OCI-M2 (cell line): ENCODE results near the gene LTBP4.

Experiments used
- DNase-seq: peaks from one replicate; lab custom pipeline; 2025; ENCODE audit not compliant: unreplicated experiment; lab: John Stamatoyannopoulos, UW

LTBP4 gene

DNA sequence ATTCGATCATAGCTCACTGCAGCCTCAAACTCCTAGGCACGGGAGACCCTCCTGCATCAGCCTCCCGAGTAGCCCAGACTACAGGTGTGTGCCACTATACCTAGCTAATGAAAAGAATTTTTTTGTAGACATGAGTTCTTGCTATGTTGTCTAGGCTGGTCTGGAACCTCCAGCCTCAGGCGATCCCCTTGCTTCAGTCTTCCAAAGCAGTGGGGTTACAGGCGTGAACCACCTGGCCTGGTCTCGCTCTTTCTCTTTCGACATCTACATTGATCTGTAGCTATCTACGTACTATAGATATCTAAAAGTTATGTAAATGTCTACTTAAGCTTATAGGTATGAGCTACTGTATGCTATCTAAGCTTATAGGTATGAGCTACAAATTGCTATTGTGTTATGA, 56.9 kb downstream of the LTBP4 start:
- DNase-seq, result no peak

DNA sequence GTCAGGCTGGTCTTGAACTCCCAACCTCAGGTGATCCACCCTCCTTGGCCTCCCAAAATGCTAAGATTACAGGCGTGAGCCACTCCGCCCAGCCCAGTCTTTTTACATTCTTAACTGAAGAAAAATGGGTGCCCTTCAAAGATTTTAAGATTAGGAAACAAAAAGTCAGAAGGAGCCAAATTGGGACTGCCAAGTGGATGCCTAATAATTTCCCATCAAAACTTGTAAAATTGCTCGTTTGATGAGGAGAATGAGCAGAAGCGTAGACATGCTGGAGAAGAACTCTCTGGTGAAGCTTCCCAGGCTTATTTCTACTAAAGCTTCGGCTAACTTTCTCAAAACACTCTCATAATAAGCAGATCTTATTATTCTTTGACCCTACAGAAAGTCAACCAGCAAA, 57.9 kb downstream of the LTBP4 start:
- no peak for DNase-seq

DNA sequence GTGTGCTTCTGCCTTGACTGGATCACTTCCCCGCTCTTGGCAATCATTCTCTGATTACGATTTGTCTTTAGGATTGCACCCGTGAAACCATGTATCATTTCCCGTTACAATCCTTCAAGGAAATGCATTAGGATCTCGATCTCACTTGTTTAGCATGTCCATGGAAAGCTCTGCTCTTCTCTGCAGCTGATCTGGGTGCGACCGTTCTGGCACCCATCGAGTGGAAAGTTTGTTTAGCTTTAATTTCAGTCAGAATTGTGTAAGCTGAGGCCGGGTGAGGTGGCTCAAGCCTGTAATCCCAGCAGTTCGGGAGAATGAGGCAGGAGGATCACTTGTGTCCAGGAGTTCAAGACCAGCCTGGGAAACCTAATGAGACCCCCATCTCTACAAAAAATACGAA, 58.4 kb downstream of the LTBP4 start:
- no peak for DNase-seq

DNA sequence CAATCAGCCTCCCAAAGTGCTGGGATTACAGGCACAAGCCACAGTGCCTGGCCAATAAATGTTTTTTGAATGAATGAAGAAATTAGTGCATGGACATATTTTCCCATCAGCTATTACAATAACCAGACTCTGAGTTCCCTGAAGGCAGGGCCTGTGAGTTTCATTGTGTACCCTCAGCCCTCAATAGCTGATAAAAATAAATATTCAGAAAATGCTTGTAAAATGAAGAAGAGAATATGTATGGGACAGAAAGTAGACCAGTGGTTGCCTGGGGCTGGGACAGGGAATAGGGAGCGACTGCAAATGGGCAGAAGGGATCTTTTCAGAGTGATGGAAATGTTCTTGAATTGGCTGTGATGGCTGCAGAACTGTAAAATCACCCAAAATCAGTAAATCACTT, 60.4 kb downstream of the LTBP4 start:
- DNase-seq, result no peak

DNA sequence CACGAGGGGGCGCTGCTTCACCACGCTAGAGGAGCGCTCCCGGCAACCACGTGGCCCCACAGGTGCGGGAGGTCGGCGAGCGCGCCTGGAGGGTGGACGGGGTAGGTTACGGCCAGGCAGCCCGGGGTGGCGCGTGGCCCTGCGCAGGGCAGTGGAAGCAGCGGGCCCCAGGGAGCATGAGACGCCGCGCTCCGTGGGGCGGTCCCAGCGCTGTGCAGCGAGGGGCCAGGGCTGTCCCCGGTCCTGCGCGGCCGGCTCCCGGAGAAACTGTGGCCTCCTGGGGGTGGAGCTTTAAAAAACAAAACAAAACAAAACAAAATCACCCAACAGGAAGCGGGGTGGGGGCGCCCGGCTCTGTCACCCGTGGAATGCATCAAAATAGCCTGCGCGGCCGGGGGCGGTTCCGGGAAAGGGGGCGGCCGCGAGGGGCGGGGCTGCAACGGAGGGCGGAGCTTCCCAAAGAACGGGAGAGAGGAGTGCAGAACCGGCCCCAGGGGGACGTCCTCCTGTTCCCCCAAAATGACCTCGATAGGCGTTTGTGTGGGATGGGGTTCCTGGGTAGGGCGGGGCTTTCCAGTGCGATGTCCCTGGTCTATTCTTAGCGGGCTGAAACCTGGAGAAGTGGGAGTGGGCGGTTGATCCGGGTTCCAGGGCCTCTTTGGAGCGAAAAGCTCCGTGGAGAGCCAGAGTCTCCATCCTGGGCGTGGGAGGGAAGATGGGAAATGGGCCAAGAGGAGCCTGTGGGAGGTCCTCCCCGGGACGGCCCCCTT, 61.9 kb downstream of the LTBP4 start:
- DNase-seq, result no peak

DNA sequence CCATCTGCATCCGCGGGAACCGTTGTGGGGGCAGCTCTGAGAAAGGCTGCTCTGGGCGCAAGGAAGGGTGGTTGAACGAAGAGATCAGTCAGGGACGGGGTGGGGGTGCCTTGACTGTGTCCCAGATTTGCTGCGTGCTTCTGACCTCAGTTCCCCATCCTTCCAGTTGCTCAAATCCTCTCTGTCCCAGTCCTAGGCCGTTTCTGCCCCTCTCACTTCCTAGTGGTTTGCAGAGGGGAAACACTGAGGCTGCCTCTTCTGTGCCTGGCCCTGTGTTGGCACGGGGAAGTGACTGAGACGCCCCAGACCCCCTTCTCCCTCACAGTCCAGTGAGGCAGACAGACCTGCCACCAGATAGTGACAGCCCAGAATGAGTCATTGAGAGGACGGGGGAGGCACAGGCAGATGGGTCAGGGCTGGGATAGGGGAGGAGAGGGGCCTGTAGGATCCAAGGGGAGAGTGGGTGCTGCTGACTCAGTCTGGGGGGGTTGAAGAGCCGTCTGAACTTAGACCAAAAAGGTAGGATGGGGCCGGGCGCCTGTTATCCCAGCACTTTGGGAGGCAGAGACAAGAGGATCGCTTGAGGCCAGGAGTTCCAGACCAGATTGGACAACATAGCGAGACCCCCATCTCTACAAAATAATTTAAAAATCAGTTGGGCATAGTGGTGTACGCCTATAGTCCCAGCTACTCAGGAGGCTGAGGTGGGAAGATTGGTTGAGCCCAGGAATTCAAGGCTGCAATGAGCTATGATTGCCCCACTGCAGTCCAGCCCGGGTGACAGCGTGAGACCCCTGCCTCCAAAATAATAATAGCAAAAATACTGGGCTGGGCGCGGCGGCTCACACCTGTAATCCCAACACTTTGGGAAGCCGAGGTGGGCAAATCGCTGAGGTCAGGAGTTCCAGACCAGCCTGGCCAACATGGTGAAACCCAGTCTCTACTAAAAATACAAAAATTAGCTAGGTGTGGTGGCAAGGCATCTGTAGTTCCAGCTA, 62.8 kb downstream of the LTBP4 start:
- DNase-seq, result no peak

DNA sequence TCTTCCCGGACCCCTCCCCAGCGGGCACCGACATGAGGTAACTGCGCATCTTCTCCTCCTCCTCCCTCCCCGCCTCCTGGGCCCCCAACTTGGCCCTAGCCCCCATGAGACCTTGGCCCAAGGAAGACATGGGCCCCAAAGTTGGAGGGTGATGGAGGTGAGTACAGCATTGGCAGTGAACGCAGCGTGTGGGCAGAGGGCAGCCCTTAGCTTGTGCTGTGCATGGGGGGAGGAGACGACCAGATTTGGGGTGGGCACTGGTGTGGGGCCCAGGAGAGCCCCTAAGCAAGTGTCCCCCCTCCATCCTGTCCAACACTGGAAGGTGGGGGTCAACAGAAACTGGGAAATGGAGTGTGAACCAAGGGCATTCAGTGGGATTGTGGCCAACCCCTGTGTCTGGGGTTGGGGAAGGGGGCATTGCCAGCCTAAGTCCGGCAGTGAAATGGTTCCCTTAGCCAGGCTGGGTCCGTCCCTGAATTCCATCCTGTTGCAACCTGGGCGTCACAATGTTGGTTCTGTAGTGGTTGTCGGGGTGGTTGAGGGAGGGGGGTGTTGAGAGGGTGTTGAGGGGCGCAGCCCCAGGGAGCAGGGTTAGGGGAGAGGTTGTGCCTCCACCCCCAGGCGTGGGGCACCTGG, 65.8 kb downstream of the LTBP4 start:
- no peak for DNase-seq

DNA sequence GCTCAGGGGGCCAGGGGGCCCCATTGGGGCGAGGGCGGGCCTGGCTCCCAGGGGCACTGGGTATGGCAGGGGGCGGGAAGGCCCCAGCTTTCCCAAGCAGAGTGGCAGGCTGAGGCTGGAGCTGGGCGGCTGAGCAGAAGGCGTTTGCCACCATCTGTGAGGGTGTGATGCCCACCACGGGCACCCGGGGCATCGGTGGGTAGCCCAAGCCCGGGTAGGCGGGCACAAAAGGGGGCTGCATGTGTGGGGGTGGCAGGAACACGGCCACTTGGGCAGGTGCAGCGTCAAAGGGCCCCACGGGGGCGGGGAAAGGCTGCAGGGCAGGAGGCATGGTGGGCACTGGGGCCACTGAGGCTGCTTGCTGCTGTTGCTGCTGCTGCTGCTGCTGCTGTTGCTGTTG, 66.4 kb downstream of the LTBP4 start:
- DNase-seq, result no peak

DNA sequence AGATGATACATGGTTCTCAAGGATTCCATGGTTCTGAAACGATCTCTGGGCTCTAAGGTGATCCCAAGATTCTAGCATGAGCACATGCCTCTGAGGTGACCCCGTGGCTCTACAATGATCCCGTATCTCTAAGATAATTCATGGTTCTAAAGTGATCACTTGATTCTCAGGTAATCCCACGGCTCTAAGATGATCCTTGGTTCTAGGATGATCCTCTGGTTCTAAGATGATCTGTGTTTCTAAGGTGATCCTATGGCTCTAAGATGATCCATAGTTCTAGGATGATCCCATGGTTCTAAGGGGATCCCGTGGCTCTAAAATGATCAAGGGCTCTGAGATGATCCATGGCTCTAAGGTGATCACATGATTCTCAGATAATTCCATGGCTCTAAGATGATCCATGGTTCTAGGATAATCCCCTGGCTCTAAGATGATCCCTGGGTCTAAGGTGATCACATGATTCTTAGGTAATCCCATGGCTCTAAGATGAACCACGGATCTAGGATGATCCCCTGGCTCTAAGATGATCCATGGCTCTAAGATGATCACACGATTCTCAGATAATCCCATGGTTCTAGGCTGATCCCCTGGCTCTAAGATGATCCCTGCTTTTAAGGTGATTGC, 67.9 kb downstream of the LTBP4 start:
- DNase-seq, result no peak

DNA sequence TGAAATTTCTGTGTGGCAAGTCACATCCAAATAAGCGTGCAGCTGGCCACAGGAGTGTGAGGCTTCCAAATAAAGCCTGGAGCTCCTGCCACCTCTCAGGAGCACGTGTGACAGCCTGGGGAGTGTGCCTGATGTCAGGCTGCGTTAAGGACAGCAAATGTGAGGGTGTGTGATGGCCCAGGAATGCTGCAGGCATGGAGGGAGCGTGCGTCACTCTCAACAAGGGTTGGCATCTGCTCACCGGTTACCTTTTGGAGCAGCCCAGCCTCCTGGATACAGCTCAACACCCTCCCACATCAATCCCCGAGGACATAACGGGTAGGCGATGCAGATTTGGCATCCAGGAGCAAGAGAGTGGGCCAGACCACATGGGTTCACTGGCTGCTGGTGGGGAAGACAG, 70.2 kb downstream of the LTBP4 start:
- DNase-seq, result no peak

DNA sequence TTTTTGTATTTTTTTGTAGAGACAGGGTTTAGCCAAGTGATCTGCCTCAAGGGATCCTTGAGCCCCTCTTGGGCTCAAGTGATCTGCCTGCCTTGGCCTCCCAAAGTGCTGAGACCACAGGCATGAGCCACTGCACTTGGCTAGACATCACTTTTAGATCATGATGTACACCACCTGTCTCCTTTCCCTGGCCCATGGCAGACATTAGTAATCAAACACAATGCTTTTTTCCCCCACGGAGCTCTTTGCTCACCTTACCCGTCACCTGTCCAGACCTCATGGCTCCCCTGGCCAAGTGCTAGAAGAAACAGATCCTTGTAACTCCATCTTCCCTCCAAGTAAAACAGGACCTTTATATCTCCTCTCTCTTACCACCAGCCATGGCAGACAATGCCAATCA, 70.9 kb downstream of the LTBP4 start:
- no peak for DNase-seq

DNA sequence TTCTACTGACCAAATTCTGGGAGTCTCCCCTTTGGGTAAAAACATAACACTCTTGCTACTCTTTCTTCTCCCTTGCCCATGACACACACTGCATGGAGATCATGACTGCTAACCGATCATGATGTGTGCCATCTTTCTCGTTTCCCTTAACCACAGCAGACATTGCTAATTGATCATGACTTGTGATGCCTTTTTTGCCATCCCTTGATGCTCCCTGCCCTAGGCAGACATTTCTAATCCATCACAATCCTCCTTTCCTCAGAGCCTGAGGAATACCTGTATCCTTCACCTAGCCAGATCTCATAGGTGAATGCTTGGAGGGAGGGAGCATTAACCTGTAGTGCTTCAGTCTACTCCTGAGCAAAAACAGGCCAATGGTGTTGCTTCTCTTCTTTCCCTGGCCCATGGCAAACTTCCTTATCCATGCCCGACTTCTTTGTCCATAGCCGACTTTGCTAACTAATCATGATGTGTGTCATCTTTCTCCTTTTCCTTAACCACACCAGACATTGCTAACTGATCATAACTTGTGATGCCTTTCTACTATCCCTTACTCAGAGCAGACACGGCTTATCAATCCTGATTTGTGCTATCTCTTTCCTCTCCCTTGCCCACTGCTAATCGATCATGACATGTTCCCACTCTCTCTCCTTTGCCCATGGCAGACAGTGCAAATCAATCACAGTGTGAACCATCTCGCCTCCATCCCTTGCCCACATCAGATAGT, 71.6 kb downstream of the LTBP4 start:
- no peak for DNase-seq

DNA sequence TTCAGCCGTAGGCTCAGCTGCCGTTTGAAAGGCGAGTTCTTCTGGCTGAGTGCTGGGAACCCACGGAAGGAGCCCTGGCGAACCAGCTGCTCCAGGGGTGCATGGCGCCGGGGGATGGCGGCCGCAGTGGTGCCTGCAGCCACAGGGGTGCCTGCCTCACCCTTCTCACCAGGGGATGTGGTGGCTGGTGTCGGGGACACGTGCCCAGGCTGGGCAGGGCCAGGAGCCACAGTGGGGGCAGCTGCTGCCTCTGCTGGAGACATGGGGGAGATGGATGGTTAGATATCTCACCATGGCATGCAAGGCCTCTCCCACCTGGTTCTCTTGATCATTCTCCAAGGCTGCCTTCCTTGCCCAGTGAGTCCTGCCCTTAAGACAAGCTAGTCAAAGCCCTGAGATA, 72.2 kb downstream of the LTBP4 start:
- DNase-seq, result no peak

DNA sequence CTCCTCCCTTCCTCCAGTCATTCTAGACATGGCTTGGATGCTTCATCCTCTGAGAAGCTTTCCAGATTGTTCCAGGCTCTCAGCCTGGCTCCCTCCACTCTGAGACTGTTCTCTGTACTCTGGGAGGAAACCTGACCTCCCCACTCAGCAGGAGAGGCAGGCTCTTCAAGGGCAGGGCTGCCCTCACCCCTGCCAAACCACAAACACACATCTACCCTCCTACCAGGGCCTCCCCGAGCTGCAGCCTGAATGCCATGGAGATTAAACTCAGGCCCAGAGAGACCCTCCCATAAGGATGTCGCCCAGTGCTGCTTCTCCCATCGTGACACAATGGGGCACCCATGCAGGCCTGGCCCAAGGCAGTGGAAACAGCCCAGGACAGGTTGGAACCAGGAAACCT, 73.1 kb downstream of the LTBP4 start:
- no peak for DNase-seq

DNA sequence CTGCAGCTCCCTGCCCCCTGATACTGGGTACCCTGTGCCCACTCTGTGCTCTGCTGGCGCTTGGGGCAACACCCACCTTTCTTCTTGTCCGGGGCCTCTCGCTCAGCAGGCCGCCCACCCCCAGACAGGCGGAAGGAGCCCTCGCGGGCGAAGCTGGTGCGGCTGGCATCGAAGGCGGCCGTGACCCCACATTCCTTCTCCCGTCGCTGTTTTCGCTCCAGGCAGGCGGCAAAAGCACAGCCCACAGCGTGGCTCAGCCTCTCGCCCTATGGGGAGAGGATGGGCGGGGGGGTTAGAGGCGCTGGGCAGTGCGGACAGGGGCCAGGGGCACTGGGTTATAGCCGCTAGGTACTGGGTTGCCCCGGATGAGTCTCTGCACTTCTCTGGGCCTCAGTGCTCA, 76.0 kb downstream of the LTBP4 start:
- no peak for DNase-seq
